ENCODE measurements around the gene PPWD1. TPM values are rescaled to one million over a fixed set of nuclear protein-coding genes. Genes with fewer than 3 reads are reported as not detected.
"Not testable (repeated sequence)": the region's sequence is repeated elsewhere in the genome, so short reads cannot be mapped to it uniquely, and the experiment has no call there.

Gene PPWD1
- total RNA-seq, 1 donor from 2014 or later = 25.0 TPM

DNA sequence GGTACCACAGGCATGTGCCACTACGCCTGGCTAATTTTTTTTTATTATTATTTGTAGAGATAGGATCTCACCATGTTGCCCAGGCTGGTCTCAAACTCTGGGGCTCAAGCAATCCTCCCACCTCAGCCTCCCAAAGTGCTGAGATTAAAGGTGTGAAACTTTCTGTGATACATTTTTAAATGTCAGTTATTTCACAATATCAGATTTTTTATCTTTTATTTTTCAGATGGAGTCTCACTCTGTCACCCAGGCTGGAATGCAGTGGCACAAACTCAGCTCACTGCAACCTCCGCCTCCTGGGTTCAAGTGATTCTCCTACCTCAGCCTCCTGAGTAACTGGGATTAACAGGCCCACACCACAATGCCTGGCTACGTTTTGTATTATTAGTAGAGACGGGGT, 58.9 kb downstream of the PPWD1 start:
- DNase-seq (ENCODE audit: low spot score) = not testable (repeated sequence)

DNA sequence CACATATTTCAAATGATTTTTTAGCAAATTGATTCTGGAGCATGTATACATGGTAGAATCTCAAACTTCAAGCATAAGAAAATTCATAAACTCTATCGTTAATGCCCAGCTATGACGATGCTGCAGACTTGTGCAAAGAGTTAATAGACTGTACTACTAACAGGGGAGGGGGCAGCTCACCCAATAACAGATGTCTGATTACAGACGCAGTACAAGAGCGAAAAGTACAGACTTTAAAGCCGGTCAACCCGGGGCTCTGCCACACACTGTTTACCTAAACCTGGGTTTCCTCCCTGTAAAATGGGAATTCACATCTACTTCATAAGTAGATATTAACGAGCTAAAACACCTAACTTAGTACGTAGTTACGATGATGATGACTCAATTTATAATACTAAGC, 60.4 kb downstream of the PPWD1 start:
- DNase-seq (ENCODE audit: low spot score) = no peak

DNA sequence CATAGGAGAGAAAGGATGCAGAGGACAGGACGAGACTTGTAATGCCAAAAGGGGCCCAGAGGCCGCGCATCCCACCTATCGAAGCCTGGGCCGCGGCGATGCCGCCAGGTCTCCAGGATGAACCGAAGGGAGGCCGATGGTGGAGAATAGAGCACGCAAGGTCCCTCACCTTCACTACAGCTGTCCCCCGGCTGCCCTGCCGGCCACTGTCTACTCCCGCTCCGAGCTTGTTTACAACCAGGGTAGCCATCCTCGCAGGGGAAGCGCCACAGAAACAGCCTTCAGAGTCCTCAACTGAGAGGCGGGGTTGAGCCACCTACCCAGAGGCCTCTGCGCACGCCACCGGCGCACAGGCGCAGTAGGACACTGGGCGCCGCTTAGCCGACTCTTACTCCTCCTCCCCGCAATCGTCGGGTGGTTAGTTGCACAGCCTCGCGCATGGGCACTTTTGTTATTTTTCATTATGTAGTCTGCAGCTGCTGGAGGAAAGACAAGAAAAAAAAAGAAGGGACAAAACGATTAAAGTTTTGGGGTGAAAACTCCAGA, 61.0 kb downstream of the PPWD1 start, which contains the start of gene TRIM23:
Gene TRIM23, minus strand, starts transcription at position 309 of the 546 bp plus-strand sequence. Its CDS starts 59 bp downstream, at position 250.
- DNase-seq (ENCODE audit: low spot score) = peak; percentile 96

DNA sequence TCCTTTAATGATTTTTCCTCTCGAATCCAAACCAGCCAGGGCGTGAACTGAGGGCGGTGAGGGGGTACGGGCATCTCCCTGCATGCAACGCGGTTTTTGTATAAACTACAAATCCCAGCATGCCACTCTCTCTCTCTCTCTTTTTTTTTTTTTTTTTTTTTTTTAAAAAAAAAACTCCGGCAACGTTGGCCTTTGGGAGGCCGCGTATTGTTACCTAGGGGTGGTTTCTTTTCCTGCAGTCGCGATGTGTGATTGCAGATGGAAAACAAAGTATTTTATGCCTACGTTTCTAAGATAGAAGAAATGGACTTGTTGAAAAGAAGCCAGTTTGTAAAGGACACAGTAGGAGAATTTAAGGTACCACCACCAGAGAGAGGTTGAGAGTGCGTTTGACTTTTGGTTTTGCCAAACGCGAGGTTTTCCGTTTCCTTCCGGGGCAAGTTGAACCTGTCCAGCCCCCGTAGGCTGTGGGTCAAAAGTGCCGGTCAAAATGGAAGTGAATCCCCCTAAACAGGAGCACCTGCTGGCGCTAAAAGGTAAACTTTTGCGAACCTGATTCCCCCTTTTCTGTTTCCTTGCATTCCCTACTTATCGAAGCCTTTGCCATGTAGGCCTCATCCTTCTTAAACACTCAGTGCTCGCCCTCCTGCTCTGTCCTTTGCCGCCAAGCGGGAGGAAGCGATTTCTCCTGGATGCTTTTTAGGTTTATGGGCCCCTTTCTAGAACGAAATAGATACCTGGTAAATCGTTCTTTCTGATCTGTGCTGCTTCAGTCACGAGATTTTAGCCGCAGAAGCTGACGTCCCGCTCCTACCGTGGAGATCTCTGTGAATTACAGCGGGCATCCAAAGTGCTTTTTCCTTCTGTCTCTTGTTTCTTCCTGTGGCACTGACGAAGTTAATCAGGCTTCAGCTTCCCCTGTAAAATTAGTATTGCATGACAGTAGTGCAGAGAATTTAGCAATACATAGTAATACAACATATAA, 61.8 kb downstream of the PPWD1 start, which contains the start of the genes SHLD3 and TRAPPC13:
Gene SHLD3, plus strand, starts transcription at position 457 of the 985 bp plus-strand sequence. CDS start 4,561 bp downstream, outside the sequence.
Gene TRAPPC13, plus strand, starts transcription at position 457 of the 985 bp plus-strand sequence. Its CDS starts 34 bp downstream, at position 491.
- DNase-seq (ENCODE audit: low spot score) = peak; percentile 91

DNA sequence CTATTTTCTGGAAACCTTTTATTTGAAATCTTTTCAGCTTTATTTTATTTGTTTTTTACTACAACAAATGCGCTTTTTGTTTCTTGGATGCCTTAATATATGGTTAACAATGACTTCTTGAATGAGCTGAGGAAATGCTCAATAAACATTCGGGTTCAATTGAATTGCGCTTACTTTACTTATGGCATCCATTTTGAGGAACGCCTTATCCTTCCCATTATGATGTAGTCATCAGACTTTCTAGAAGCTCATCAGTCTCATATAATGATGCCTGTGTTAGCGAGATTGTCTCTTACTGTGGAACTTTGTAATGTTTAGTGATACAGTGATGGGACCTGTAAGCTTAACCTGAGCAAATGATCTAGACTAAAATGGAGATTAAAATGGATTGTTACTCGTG, 62.6 kb downstream of the PPWD1 start:
- DNase-seq (ENCODE audit: low spot score) = no peak

DNA sequence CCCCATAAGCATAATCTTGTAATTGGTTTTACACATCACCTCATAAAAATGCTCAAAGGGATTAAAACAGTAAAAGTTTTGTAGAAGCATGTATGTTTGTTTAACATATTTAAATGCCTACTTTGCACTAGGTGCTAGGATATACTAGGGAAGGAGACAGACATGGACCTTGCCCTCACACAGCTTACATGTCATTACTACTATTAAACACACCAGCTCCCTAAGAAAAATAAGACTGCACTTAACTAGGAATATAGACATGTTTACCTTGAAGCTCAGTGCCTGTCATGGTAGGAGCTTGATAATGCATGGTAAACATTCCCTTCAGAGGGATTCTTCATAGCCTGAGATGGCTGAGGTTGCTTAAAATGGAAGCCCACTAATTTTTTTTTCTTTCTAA, 67.9 kb downstream of the PPWD1 start:
- DNase-seq (ENCODE audit: low spot score) = no peak

Other genes starting within 250 kb of the PPWD1 start
- 1.3 TPM for gene ADAMTS6, start 81.4 kb upstream of the PPWD1 start, total RNA-seq
- 0.80 TPM for gene CENPK, start 128 bp upstream of the PPWD1 start, total RNA-seq
- gene TRIM23, start 61.0 kb downstream of the PPWD1 start, total RNA-seq = 13.4 TPM
- gene SHLD3, start 61.7 kb downstream of the PPWD1 start, total RNA-seq = 3.4 TPM
- 15.4 TPM for gene TRAPPC13, start 61.7 kb downstream of the PPWD1 start, total RNA-seq
- gene SGTB, start 158.8 kb downstream of the PPWD1 start, total RNA-seq = 13.0 TPM
- 31.5 TPM for gene NLN, start 158.9 kb downstream of the PPWD1 start, total RNA-seq